Parathyroid adenoma (tissue), 2 donors: ENCODE results near the gene CDC42BPG.

Experiments used
- H2AFZ ChIP-seq: fragments of 300-600 bp; sonication (generic); one replicate; pipeline ENCODE4 v1.7.0; 2017; ENCODE audit warnings: antibody characterized with exemption, mild to moderate bottlenecking
- H3K27ac ChIP-seq: fragments of 300-600 bp; sonication (generic); one replicate; pipeline ENCODE4 v1.7.0; 2017
- H3K27me3 ChIP-seq: fragments of 300-600 bp; sonication (generic); one replicate; pipeline ENCODE4 v1.7.0; 2017; ENCODE audit warnings: low read length; ENCODE audit not compliant: control insufficient read depth, insufficient read depth
- H3K36me3 ChIP-seq: fragments of 300-600 bp; sonication (generic); one replicate; pipeline ENCODE4 v1.7.0; 2017; ENCODE audit warnings: low read length; ENCODE audit not compliant: control insufficient read depth, insufficient read depth
- H3K4me1 ChIP-seq: fragments of 300-600 bp; sonication (generic); one replicate; pipeline ENCODE4 v1.7.0; 2017; ENCODE audit warnings: control low read depth
- H3K4me2 ChIP-seq: fragments of 300-600 bp; sonication (generic); one replicate; pipeline ENCODE4 v1.7.0; 2017; ENCODE audit warnings: low read length
- H3K4me3 ChIP-seq: fragments of 300-600 bp; sonication (generic); one replicate; pipeline ENCODE4 v1.7.0; 2017; ENCODE audit warnings: low read depth, low read length
- H3K79me2 ChIP-seq: fragments of 300-600 bp; sonication (generic); one replicate; pipeline ENCODE4 v1.7.0; 2017; ENCODE audit warnings: control low read depth
- H3K9ac ChIP-seq: fragments of 300-600 bp; sonication (generic); one replicate; pipeline ENCODE4 v1.7.0; 2017; ENCODE audit warnings: mild to moderate bottlenecking
- H3K9me3 ChIP-seq: fragments of 300-600 bp; sonication (generic); one replicate; pipeline ENCODE4 v1.7.0; 2017; ENCODE audit warnings: low read length; ENCODE audit not compliant: control insufficient read depth
- TF ChIP-seq, protein P1 (sequence below): fragments of 300-600 bp; sonication (generic); IDR thresholded peaks from one replicate; pipeline ENCODE4 v1.7.0; 2017; ENCODE audit warnings: antibody characterized with exemption, mild to moderate bottlenecking
- donor health status: primary hyperparathyroidism.

CDC42BPG gene

DNA sequence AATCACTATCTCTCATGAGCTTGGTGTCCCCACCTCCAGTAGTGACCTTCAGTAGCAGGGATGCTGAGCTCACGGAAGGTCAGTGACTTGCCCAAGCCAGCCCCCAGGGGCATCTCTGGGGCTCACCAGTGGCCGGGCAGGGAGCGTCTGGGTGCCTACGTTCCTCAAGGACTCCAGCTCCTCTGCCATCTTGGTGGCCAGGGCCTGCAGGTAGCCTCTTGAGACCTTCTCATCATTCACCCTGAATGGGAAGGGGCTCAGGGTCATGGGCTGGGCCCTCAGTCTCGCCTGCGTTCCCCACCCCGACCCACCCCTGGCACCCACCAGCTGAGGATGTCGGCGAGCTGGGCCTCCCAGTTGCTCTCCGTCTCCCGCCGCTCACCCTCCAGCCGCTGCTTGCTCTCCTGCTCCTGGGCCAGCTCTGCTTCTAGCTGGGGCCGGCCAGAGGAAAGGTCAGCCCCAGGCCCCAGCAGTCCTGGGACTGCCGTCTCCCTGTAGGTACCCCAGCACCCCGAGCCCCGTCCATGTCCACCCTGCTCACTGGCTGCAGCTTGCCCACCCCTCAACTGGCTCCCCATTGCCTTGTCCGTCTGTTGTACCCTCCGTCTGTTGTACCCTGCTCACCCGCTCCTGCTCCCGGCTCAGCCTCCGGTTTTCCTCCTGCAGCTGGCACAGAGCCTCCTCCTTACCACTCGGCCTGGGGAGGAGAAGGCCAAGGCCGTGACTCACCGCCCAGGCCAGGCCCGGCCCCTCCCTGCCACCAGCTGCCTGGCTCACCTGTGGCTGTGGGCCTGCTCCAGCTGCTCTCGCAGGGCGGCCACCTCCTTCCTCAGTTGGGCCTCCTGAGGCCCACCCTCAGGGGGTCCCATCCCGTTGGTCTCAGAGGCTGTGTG lies 9.5 kb downstream of the CDC42BPG start:
- Histone ChIP-seq H2AFZ (no peak overlapping the region), H3K4me3 (no peak overlapping the region), H3K27me3 (no peaks in the 10 kb centered on the region), H3K9me3 (no peaks in the 10 kb centered on the region), H3K4me1 (no peaks in the 10 kb centered on the region), H3K27ac (no peak overlapping the region), H3K4me2 (no peak overlapping the region), H3K9ac (no peak overlapping the region), H3K79me2 (no peaks in the 10 kb centered on the region), H3K36me3 (no peaks in the 10 kb centered on the region)
- TF ChIP-seq, protein P1, sequence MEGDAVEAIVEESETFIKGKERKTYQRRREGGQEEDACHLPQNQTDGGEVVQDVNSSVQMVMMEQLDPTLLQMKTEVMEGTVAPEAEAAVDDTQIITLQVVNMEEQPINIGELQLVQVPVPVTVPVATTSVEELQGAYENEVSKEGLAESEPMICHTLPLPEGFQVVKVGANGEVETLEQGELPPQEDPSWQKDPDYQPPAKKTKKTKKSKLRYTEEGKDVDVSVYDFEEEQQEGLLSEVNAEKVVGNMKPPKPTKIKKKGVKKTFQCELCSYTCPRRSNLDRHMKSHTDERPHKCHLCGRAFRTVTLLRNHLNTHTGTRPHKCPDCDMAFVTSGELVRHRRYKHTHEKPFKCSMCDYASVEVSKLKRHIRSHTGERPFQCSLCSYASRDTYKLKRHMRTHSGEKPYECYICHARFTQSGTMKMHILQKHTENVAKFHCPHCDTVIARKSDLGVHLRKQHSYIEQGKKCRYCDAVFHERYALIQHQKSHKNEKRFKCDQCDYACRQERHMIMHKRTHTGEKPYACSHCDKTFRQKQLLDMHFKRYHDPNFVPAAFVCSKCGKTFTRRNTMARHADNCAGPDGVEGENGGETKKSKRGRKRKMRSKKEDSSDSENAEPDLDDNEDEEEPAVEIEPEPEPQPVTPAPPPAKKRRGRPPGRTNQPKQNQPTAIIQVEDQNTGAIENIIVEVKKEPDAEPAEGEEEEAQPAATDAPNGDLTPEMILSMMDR = no peak

DNA sequence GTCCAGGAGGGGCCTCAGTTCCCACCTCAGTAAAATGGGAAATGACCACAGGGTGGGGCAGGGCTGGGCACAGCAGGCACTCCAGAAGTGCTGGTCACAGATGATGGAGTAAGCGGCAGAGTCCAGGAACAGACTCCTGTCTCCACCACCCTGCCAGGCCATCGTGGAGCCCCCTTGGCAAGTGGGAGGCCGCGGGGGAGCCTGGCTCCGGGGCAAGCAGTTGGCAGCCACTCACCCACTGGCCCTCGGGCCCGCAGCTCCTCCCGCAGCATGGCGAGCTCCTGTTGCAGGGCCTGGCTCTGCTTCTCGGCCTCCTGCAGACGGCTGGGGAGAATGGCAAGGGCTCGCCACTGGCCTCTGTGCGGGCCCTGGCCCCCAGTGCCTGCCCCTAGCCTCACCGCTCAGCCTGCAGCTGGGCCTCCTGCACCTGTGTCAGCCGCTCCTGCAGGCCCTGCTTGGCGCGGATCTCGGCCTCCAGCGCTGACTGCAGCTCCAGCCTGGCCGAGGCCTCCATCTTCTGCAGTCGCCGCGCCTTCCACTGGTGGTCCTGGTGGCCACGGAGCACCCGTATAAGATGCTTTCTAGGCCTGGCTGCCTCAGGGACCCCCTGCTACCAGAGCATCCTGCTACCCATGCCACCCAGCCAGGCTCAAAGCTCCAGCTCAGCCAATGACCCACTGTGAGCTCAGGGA lies 10.3 kb downstream of the CDC42BPG start:
- no peak overlapping the region for H3K9ac ChIP-seq
- no peak overlapping the region for H3K4me3 ChIP-seq
- H3K4me2 ChIP-seq = no peak overlapping the region
- H3K27ac ChIP-seq = no peak overlapping the region
- H3K79me2 ChIP-seq = no peaks in the 10 kb centered on the region
- TF ChIP-seq, protein P1 = no peak
- no peak overlapping the region for H2AFZ ChIP-seq
- no peaks in the 10 kb centered on the region for H3K27me3 ChIP-seq
- H3K9me3 ChIP-seq = no peaks in the 10 kb centered on the region
- H3K36me3 ChIP-seq = no peaks in the 10 kb centered on the region
- H3K4me1 ChIP-seq = no peaks in the 10 kb centered on the region

DNA sequence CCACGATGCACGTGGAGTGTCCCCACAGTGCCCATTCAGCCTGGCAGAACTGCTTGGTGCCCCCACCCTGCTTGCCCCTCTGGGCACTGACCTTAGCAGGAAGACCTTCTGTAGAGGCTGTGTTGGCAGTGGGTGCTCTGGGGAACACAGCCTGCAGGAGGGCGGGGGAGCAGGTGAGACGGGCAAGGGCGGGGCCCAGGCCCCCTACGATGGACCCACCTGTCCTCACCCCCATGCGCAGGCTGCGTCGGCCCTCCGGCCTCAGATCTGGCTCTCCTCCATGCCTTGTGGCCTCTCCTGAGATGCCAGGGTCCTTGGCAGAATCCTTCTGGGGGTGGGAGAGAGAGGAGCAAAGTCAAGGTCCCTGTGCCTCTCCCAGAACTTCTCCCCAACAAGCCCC lies 10.9 kb downstream of the CDC42BPG start:
- Histone ChIP-seq H3K27me3 (no peaks in the 10 kb centered on the region), H3K27ac (no peak overlapping the region), H3K36me3 (no peaks in the 10 kb centered on the region), H3K9me3 (no peaks in the 10 kb centered on the region), H2AFZ (no peak overlapping the region), H3K9ac (no peak overlapping the region), H3K4me1 (no peaks in the 10 kb centered on the region), H3K4me2 (no peak overlapping the region), H3K4me3 (no peak overlapping the region), H3K79me2 (no peaks in the 10 kb centered on the region)
- TF ChIP-seq, protein P1 = no peak

DNA sequence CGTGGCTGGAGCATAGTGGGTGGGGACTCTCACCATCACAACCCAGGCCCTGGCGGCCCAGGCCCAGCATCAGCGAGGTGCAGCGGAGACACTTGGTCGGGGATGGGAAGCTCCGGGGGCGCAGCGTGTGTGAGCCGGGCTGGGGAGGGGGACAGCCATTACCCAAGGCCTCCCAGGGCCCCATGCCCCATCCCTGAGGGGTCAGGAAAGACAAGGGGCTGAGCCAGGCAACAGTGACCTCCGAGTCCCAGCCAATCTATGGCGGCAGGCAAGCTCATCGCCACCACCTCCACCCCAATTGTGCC lies 11.3 kb downstream of the CDC42BPG start:
- H2AFZ ChIP-seq = no peak overlapping the region
- H3K9ac ChIP-seq = no peak overlapping the region
- TF ChIP-seq, protein P1 = no peak
- H3K9me3 ChIP-seq = no peaks in the 10 kb centered on the region
- H3K27me3 ChIP-seq = no peaks in the 10 kb centered on the region
- H3K79me2 ChIP-seq = no peaks in the 10 kb centered on the region
- H3K4me3 ChIP-seq = no peak overlapping the region
- no peaks in the 10 kb centered on the region for H3K36me3 ChIP-seq
- no peak overlapping the region for H3K4me2 ChIP-seq
- no peaks in the 10 kb centered on the region for H3K4me1 ChIP-seq
- H3K27ac ChIP-seq = no peak overlapping the region
